Activated T-cell treated with anti-CD3 and anti-CD28 coated beads for 24 hours (primary cell): ENCODE measurements around the gene CELF4.

ENCODE experiments used
- DNase-seq: peaks from one replicate; pipeline ENCODE4 v3.0.0-alpha.2; 2020; ENCODE audit warnings: low read depth

CELF4 gene

GRCh38 chr18:37547196-37547827, 18.3 kb downstream of the CELF4 start:
- DNase-seq = no peak

DNA sequence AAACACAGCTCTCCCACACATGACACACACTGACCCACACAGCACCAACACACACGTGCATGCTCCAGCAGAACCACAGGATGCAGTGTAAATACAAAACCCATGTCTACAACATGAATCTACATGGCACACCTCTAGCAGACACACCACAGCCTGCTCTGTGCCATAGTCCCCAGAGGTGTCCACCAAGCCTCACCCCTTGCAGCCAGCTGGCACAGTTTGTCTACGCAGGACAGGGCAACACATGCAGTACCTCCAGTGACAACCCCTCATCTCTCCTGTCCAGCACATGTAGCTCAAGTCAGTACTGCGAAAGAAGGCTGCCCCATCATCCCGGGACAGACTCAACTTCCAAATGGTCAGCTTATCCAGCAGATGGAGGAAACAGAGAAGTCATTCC, 18.9 kb downstream of the CELF4 start:
- DNase-seq = no peak

DNA sequence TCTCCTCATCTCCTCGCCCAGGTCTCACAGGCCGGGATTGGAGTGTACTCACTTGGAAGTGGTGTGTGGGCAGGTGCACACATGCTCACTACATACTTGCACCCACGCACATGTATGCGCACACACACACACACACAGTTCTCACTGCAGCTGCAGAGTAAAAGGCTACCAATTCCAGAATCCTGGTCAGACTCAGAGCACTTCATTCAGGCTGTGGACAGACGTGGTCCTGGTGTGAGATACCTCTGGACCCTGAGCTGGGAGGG, 19.4 kb downstream of the CELF4 start:
- no peak for DNase-seq

- no peak for DNase-seq
Observed at GRCh38 chr18:37545461-37546271, 19.9 kb downstream of the CELF4 start.

GRCh38 chr18:37544713-37545112, 20.9 kb downstream of the CELF4 start:
- no peak for DNase-seq

- DNase-seq = no peak
Observed at GRCh38 chr18:37544217-37544616, 21.4 kb downstream of the CELF4 start.

DNA sequence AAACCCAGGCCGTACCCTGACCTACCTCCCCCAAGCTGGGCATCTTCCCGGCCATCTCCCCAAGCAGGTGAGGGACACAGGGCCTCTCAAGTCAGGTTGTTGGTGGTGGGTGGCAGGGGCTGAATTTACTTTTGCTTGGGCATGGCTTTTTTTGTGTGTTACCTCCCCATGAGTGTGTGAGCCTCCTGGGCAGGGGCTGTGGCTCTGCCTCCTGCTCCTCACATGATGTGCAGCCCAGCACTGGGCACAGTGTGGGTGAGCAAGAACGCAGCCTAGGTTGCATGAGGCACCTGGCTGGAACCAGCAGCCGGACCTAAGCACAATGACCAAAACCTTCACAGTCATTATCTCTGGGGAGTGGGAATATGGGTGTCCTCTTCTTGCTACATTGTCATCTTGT, 22.3 kb downstream of the CELF4 start:
- DNase-seq = no peak

DNA sequence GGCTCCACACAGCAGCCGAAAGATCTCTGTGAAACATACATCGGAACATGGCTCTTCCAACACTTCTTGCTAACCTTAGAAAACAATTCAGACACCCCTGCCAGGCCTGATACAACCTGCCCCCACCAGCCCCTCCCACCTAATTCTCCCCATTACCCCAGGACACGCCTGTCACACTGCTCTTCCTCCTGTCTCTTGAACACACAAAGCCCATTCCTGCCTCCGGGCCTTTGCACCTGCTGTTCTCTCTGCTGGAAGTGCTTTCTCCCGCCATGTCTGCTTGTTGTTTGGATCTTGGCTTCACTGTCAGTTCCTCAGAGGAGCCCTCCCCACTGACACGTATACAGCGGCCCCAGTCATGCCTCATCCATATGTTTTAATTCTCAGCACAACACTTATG, 24.1 kb downstream of the CELF4 start:
- no peak for DNase-seq

GRCh38 chr18:37540424-37541138, 25.0 kb downstream of the CELF4 start:
- no peak for DNase-seq

DNA sequence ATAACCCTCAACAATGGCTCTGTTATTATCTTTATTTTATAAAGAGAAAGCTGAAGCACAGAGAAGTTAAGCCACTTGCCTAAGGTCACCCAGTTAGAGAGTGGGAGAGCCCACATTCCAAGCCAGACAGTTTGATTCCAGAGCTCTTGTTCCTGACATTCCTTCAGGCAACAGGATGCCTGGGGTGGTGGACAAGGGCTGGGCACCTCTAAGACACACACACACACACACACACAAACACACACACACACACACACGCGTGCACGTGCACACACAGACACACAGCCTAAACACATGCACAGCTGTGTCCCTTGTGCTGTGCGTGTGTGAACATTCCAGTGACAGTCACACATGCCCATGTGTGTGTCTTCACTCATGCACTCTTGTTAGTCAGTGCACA, 26.4 kb downstream of the CELF4 start:
- no peak for DNase-seq

GRCh38 chr18:37538526-37539205, 26.9 kb downstream of the CELF4 start:
- DNase-seq = no peak

DNA sequence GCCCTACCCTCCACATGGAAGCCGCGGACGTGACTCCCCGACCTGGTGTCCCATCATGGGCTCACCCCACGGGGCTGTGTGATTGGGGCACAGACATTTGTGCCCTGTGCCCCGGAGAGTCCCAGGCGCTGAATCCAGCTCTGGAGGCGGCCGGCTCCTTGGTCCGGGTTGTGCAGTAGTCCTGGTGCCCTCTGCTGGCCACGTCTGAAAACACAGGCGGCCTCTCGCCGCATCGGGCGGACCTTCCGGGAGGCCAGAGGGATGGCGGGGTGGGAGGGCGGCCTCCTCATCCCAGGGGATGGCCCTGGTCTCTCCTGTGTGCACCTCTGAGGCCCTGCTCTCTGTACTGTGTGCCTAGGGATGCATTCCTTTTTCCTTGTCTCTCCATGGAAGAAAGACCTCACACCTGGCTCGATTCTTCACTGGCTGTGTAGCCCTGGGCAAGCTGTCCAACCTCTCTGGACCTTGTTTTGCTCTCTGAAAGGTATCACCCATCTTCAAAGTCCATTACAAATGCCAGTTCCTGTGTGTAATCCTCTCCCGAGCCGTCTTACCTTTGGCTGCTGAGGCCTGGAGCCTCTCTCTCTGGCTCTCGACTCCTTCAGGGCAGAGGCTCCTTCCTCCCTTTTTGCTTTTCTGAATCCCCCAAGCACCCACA, 27.6 kb downstream of the CELF4 start:
- DNase-seq = peak; percentile 20

DNA sequence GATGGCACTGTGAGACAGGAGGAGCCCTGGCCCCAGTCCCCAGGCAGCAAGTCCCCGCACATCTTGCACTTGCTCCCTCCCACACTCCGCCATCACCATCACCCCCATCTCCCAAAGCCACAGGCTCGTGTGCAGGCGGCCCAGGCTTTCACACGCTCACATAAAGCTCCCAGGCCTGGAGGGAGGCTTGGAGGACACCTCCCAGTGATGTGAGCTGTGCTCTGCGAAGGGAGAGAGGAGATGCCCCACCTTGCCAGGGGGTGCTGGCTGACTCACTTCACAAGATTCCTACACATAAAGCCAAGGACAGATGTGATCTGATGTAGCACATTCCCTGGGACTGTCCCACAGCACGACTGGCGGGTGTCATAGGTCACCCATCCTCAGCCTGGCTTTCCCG, 28.9 kb downstream of the CELF4 start:
- no peak for DNase-seq

- DNase-seq = no peak
Observed at GRCh38 chr18:37535968-37536367, 29.6 kb downstream of the CELF4 start.

GRCh38 chr18:37534627-37535026, 31.0 kb downstream of the CELF4 start:
- no peak for DNase-seq

- DNase-seq = no peak
Observed at GRCh38 chr18:37533647-37534584, 31.7 kb downstream of the CELF4 start.

GRCh38 chr18:37532917-37533316, 32.7 kb downstream of the CELF4 start:
- DNase-seq = no peak

DNA sequence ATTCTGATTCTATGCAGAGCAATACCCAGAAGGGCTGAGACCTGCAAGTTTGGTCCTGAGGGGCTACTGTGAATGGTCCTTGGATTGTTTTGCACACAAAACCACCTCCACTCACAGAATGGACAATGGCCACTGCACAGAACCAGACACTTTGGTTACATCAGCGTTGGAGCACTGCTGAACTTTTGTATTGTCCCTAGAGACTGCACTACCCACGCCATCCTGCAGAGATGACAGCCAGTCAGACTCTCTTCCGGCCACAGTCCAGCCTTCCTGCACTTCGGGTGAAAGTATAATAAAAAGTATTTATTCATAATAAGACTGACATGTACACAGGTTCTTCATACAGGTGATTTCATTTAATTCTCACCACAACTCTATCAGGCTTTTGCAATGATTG, 35.7 kb downstream of the CELF4 start:
- DNase-seq = no peak

DNA sequence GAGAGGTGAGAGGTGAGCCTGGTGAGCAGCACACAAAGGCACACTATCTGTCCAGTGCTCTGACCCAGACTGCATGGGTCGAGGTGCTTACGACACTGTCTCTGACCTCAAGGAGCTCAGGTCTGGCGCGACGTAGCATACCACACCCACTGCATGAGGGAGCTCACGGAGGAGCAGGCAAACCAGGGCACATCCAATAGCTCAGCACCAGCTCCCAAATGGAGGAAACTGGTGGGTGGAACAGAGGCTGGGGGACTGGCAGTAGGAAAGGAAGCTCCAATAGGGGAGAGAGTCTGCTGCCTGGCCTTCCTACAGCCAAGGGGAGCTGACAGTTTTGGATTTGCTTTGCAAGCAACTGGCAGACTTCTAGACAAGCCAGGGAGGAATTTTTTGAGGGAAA, 36.3 kb downstream of the CELF4 start:
- DNase-seq = no peak

DNA sequence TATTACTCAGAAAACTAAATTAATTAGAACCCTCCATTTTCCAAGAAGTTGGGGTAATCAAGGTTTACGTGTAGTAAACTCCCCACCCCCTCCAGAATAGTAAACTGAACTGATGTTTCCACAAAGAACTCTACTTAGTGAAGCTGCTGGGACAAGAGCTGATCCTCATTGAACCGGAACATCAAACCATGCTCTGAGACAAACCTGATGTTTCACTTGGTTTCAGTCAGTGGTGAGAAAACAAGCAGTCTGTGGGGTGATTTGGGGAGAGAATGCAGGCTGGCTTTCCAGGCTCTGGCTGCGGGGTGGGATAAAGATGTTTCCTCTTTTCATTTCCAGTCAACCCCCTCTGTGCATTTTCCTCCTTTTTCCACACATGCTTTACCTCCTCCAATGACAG, 38.2 kb downstream of the CELF4 start:
- DNase-seq = no peak

DNA sequence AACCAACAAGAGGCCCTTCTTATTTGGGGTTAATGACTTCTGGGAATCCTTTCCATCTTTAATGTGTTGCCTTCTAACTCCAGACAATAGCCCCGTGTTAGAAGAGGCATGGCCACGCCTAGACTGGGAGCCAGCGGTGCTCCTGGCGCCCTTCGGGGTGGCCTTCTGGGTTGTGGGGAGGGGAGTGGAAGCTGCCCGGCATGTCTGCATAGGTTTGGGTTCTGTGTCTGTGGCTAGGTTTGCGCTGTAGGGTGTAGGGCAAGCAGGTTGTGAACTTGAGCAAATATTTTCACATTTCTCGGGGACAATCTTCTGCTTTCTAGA, 40.4 kb downstream of the CELF4 start:
- DNase-seq = no peak
